Epithelial cell of esophagus (primary cell): Measurements from ENCODE around the gene CYP1B1.

Experiments used
- DNase-seq: peaks from one replicate; pipeline ENCODE4 v3.0.0; 2010; ENCODE audit warnings: low read depth
- H3K4me3 ChIP-seq: 2 replicates; pipeline ENCODE4 v1.5.1; 2011; ENCODE audit warnings: mild to moderate bottlenecking, low read length, control low read depth
- TF ChIP-seq, protein P1 (sequence below): IDR thresholded peaks from 2 replicates; pipeline ENCODE4 v1.5.1; 2011; ENCODE audit warnings: low read depth, mild to moderate bottlenecking, low read length, control low read depth, inconsistent platforms; ENCODE audit not compliant: insufficient read depth; ENCODE audit errors: missing control alignments

CYP1B1 gene

DNA sequence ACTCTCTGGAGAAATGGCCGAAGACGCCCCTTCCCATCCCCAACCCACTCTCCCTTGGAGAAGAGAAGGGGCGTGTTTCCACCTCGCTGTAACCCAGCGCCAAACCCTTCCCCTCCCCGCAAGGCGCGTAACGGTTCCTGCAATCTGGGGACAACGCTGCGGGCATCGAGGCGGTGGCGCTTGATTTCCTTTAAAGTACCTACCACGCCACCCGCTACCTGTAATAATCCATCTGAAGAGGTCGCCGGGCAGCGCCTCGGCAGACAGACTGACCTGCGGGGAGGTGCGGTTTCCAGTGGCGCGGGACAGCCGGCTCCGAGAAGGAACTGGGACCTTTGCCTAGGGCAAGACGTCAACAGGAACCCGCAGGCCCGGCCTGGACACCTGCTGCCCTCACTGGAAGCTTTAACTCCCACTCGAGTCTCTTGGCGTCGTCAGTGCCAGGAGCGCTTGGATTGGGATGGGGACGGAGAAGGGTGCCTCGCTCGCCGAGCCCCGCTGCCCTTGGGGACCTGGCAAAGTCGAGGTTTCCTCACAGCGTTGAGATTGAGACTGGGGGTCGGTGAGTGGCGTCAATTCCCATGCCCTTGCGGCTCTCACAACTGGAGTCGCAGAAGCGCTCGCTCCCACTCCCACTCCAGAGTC lies at the start of gene CYP1B1:
Gene CYP1B1, minus strand, starts transcription at position 645 of the 645 bp plus-strand sequence. CDS start 763 bp downstream, outside the sequence.
- TF ChIP-seq, protein P1, sequence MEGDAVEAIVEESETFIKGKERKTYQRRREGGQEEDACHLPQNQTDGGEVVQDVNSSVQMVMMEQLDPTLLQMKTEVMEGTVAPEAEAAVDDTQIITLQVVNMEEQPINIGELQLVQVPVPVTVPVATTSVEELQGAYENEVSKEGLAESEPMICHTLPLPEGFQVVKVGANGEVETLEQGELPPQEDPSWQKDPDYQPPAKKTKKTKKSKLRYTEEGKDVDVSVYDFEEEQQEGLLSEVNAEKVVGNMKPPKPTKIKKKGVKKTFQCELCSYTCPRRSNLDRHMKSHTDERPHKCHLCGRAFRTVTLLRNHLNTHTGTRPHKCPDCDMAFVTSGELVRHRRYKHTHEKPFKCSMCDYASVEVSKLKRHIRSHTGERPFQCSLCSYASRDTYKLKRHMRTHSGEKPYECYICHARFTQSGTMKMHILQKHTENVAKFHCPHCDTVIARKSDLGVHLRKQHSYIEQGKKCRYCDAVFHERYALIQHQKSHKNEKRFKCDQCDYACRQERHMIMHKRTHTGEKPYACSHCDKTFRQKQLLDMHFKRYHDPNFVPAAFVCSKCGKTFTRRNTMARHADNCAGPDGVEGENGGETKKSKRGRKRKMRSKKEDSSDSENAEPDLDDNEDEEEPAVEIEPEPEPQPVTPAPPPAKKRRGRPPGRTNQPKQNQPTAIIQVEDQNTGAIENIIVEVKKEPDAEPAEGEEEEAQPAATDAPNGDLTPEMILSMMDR, result no peak
- H3K4me3 ChIP-seq, result peak within 1 kb of the TSS; percentile 52
- no peak for DNase-seq

DNA sequence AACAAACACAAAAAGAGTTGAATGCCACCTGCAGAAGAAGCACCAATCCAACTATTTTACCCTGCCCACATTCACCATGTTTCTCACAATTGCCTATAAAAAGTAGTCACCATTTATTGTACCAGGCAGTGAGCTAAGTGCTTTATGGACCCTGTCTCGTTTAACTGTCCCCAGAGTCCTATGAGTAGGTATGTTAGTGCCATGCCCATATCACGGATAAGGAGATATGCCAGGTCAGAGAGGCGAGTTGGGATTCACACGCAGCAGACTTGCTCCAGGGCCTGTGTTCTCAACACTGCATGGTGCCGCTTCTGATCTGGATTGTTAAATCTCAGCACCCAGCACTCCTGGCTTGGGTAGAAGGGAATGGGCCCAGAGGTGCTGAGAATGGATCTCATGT lies 49.1 kb upstream of the CYP1B1 start:
- no peak overlapping the region for H3K4me3 ChIP-seq
- DNase-seq, result no peak
- TF ChIP-seq, protein P1, result no peak

- TF ChIP-seq, protein P1, result no peak
- no peak overlapping the region for H3K4me3 ChIP-seq
- peak; percentile 44 for DNase-seq
Observed at GRCh38 chr2:38123911-38124310, 48.0 kb upstream of the CYP1B1 start.

GRCh38 chr2:38122344-38122743 lies 46.4 kb upstream of the CYP1B1 start:
- no peak overlapping the region for H3K4me3 ChIP-seq
- TF ChIP-seq, protein P1, result no peak
- DNase-seq, result no peak

GRCh38 chr2:38121481-38121880 lies 45.5 kb upstream of the CYP1B1 start:
- TF ChIP-seq, protein P1, result no peak
- DNase-seq, result no peak

DNA sequence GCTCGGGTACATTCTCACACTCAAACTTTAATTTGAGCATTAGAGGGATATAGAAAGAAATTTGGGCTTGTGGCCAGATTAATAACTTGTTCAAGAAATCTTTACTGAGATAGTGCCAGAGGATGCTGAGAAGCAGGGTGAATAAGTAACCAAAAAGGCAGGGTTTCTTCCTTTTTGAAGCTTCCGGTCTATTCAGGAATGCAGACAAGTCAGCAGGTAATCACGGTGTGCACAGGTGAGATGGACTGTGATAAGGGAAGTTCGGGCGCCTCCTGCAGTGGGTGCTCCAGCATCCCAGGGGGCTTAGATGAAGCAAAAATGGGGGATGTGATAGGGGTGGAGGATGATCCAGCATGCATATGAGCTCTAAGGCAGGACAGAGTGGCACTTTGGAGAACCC lies 44.9 kb upstream of the CYP1B1 start:
- H3K4me3 ChIP-seq, result no peak overlapping the region
- DNase-seq, result no peak
- TF ChIP-seq, protein P1, result no peak

More at GRCh38 chr2:38121481-38121880, 45.5 kb upstream of the CYP1B1 start:
- H3K4me3 ChIP-seq, result no peak overlapping the region

DNA sequence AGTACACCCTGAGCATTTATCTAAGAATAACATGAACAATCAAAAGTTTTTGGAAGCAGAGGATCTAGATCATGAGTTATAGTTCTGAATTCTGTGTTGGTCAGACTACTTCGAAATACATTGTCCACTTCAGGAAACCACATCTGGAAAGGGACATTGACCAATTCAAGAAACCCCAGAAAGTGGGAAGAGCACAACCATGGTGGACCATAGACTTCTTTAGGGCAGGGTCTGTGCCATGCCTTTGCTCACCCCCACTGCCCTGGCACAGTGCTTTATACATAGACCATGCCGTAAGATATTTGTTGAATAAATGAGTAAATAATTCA lies 44.3 kb upstream of the CYP1B1 start:
- TF ChIP-seq, protein P1, result no peak
- DNase-seq, result no peak
- H3K4me3 ChIP-seq, result no peak overlapping the region
